Vagina (tissue), 2 donors: Measurements from ENCODE around the gene ST6GALNAC5.

ENCODE experiments used
- POLR2A ChIP-seq, 2 donors: fragments of 450-650 bp; IDR thresholded peaks; one replicate each; pipeline ENCODE4 v1.6.1; 2017; ENCODE audit warnings: antibody characterized with exemption in 2 of 2, mild to moderate bottlenecking in 2 of 2, moderate library complexity in 2 of 2
- POLR2AphosphoS5 ChIP-seq, 2 donors: sonication (generic); formaldehyde crosslinking; IDR thresholded peaks; one replicate each; pipeline ENCODE4 v1.9.0; 2017; ENCODE audit warnings: antibody characterized with exemption in 2 of 2, mild to moderate bottlenecking in 2 of 2, low read depth in 1 of 2; ENCODE audit not compliant: insufficient read depth in 1 of 2
- TF ChIP-seq, protein P1 (sequence below), 3 experiments: fragments of 450-650 bp in 2 of 3; fragments of 200-600 bp in 1 of 3; sonication (generic) in 1 of 3; IDR thresholded peaks; one replicate each; pipeline ENCODE4 v1.5.1; 2017 to 2019; ENCODE audit warnings: antibody characterized with exemption in 3 of 3, mild to moderate bottlenecking in 2 of 3, moderate library complexity in 2 of 3

DNA sequence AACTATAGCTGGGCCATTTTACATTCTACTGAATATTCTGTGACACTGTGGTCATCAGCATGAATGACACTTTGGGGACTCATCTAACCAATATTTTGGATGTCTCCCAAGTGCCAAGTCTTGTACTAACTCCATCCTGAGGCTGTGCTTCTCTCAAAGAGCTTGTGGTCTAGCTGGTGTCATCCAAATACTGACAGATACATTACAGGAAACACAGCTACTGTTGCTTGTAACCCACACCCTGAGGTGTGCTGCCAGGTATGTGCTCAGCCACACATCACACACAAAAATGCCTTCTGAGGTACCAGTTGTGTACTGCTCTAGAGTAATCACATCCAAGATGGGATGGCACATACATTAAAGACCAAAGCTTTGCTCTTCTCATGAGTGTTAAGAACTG lies 81.6 kb downstream of the ST6GALNAC5 start:
- TF ChIP-seq POLR2A (IDR thresholded peaks at IDR 0.05) (no peak), POLR2AphosphoS5 (IDR thresholded peaks at IDR 0.05; ENCODE audit: insufficient read depth in 1 of 2, low read depth in 1 of 2) (no peak)
- TF ChIP-seq, protein P1, sequence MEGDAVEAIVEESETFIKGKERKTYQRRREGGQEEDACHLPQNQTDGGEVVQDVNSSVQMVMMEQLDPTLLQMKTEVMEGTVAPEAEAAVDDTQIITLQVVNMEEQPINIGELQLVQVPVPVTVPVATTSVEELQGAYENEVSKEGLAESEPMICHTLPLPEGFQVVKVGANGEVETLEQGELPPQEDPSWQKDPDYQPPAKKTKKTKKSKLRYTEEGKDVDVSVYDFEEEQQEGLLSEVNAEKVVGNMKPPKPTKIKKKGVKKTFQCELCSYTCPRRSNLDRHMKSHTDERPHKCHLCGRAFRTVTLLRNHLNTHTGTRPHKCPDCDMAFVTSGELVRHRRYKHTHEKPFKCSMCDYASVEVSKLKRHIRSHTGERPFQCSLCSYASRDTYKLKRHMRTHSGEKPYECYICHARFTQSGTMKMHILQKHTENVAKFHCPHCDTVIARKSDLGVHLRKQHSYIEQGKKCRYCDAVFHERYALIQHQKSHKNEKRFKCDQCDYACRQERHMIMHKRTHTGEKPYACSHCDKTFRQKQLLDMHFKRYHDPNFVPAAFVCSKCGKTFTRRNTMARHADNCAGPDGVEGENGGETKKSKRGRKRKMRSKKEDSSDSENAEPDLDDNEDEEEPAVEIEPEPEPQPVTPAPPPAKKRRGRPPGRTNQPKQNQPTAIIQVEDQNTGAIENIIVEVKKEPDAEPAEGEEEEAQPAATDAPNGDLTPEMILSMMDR (IDR thresholded peaks at IDR 0.05): no peak
